Stimulated activated CD4-positive, alpha-beta T cell treated with anti-CD3 and anti-CD28 coated beads, Interleukin-12 subunit alpha, Interleukin-12 subunit beta, amount 100 ng/mL, for 4 hours (primary cell): ENCODE measurements around the gene MROH8.
A peak's percentile ranks its signal among the peaks of the same experiment; 100 is the strongest.

Experiments
- DNase-seq: peaks from one replicate; pipeline ENCODE4 v3.0.0-alpha.2; 2020

MROH8 gene

GRCh38 chr20:37178839-37179682, at the start of gene MROH8, which contains the start of gene RPN2:
Gene MROH8, minus strand, starts transcription at chr20:37179548.
Gene RPN2, plus strand, starts transcription at chr20:37179330. Its CDS starts 27 bp downstream, at chr20:37179357.
- peak; percentile 94 for DNase-seq

GRCh38 chr20:37228656-37229055, 49.3 kb upstream of the MROH8 start:
- DNase-seq = no peak

- DNase-seq = no peak
Measured at GRCh38 chr20:37228082-37228481, 48.7 kb upstream of the MROH8 start.

- DNase-seq = no peak
Measured at GRCh38 chr20:37226889-37227288, 47.5 kb upstream of the MROH8 start.

- no peak for DNase-seq
Measured at GRCh38 chr20:37225146-37225545, 45.8 kb upstream of the MROH8 start.

GRCh38 chr20:37223053-37223452, 43.7 kb upstream of the MROH8 start:
- DNase-seq = no peak

- DNase-seq = no peak
Measured at GRCh38 chr20:37222086-37222485, 42.7 kb upstream of the MROH8 start.

GRCh38 chr20:37220731-37221130, 41.4 kb upstream of the MROH8 start:
- DNase-seq = no peak

- DNase-seq = no peak
Measured at GRCh38 chr20:37219751-37220668, 40.7 kb upstream of the MROH8 start.

- DNase-seq = no peak
Measured at GRCh38 chr20:37218976-37219375, 39.6 kb upstream of the MROH8 start.

- no peak for DNase-seq
Measured at GRCh38 chr20:37218441-37218840, 39.1 kb upstream of the MROH8 start.

- no peak for DNase-seq
Measured at GRCh38 chr20:37209661-37210314, 30.4 kb upstream of the MROH8 start.

GRCh38 chr20:37209193-37209592, 29.8 kb upstream of the MROH8 start:
- no peak for DNase-seq

- DNase-seq = no peak
Measured at GRCh38 chr20:37207171-37207570, 27.8 kb upstream of the MROH8 start.

- no peak for DNase-seq
Measured at GRCh38 chr20:37205794-37206193, 26.4 kb upstream of the MROH8 start.

GRCh38 chr20:37205130-37205529, 25.8 kb upstream of the MROH8 start:
- no peak for DNase-seq

- no peak for DNase-seq
Measured at GRCh38 chr20:37204056-37204455, 24.7 kb upstream of the MROH8 start.

GRCh38 chr20:37202267-37202943, 23.1 kb upstream of the MROH8 start:
- DNase-seq = no peak

- DNase-seq = no peak
Measured at GRCh38 chr20:37201827-37202162, 22.4 kb upstream of the MROH8 start.

GRCh38 chr20:37200926-37201826, 21.8 kb upstream of the MROH8 start:
- no peak for DNase-seq

- DNase-seq = no peak
Measured at GRCh38 chr20:37200376-37200775, 21.0 kb upstream of the MROH8 start.
